OCI-M2 (cell line): Measurements from ENCODE around the gene TULP4.
"Not testable (repeated sequence)": the region's sequence is repeated elsewhere in the genome, so short reads cannot be mapped to it uniquely, and the experiment has no call there.

ENCODE experiments used
- DNase-seq: peaks from one replicate; lab custom pipeline; 2025; ENCODE audit not compliant: unreplicated experiment; lab: John Stamatoyannopoulos, UW

Gene TULP4

GRCh38 chr6:158464483-158464882 lies 152.2 kb downstream of the TULP4 start:
- DNase-seq, result no peak

GRCh38 chr6:158465257-158465656 lies 153.0 kb downstream of the TULP4 start:
- DNase-seq, result no peak

GRCh38 chr6:158465747-158466146 lies 153.5 kb downstream of the TULP4 start:
- no peak for DNase-seq

DNA sequence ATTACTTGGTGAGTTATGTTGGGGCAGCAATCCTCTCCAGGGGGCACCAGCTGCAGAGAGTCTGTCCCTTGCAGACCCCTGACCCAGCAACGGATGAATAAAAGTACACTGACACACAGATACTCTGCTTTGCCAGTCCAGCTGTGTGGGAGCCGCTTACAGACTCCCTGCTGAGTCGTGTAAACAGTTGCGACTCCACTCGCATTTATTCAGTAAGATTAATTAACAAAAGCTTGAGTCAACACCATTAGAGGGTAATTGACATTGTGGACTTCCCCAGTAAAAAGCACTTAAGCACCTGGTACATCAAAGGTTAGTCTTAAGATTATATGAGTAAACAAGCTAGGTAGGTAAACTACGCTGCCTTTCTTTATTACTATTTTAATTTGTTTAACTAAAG lies 155.7 kb downstream of the TULP4 start:
- no peak for DNase-seq

GRCh38 chr6:158468666-158469065 lies 156.4 kb downstream of the TULP4 start:
- DNase-seq, result no peak

DNA sequence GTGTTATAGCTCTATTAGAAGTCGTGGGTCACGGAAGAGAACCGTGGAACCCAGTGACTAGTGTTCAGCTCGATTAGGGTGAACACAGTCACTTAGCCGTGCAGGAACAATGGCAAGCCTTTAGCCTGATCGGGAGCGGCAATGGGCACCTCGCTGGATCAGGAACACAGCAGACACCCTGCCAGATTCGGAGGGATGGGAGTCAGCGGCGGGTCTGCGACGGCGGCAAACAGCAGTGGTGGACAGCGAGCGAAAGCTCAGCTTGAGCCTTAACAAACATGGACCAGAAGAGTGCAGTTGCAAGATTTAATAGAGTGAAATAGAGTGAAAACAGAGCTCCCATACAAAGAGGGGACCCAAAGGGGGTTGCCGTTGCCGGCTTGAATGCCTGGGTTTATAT lies 157.8 kb downstream of the TULP4 start:
- not testable (repeated sequence) for DNase-seq

DNA sequence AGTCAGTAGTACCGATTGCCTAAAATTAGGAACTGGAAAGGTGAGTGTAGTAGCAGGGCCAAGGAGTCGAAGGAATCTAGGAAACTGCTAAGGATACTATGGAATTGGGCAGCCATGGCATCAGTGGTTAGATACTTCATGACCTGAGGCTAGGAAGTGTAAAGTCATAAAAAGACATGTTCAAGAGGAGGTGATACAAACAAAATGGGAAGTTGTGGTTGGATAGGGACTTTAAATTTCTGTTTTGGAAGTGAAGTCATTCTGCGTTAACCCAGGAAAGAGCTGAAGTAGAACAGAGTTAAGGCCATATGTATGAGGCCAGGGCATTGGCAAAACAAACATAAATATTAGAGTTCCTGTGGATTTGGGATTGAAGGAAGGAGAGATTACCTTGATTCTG lies 159.1 kb downstream of the TULP4 start:
- DNase-seq, result no peak

GRCh38 chr6:158472447-158472846 lies 160.2 kb downstream of the TULP4 start:
- DNase-seq, result no peak

- no peak for DNase-seq
These were observed 162.7 kb downstream of the TULP4 start for GRCh38 chr6:158474961-158475343.

GRCh38 chr6:158475344-158476302 lies 163.4 kb downstream of the TULP4 start:
- DNase-seq, result no peak

GRCh38 chr6:158476389-158476788 lies 164.1 kb downstream of the TULP4 start:
- no peak for DNase-seq

DNA sequence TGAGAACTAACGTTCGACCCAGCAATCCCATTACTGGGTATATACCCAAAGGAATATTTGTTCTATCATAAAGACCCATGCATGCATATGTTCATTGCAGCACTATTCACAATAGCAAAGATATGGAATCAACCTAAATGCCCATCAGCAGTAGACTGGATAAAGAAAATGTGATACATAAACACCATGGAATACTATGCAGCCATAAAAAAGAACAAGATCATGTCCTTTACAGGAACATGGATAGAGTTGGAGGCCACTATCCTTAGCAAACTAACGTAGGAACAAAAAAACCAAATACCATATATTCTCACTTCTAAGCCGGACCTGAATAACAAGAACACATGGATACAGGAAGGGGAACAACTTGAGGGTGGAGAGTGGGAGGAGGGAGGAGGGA lies 165.5 kb downstream of the TULP4 start:
- not testable (repeated sequence) for DNase-seq

- no peak for DNase-seq
These were observed 168.7 kb downstream of the TULP4 start for GRCh38 chr6:158480989-158481388.

- DNase-seq, result no peak
These were observed 169.6 kb downstream of the TULP4 start for GRCh38 chr6:158481690-158482473.

GRCh38 chr6:158485431-158485830 lies 173.2 kb downstream of the TULP4 start:
- DNase-seq, result no peak

DNA sequence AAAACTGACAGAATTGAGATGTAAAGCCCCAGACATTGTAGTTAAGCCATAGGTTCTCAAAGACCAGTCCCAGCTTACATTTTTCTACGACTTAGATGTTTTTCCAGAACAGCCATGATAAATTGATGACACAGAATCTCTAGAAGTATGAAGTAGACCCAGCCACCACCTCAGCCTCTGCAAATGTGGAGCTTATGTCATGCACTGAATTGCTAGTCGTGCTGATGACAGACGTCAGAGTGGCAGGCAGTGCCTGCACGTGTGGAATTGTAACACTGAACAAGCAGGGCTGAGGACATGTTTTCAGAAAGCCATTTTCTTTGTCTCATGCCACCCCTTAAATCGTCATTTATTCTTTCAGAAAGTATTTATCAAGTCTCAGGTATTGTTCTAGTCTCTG lies 175.2 kb downstream of the TULP4 start:
- no peak for DNase-seq

- DNase-seq, result no peak
These were observed 175.8 kb downstream of the TULP4 start for GRCh38 chr6:158488065-158488464.

GRCh38 chr6:158489441-158489840 lies 177.2 kb downstream of the TULP4 start:
- no peak for DNase-seq

DNA sequence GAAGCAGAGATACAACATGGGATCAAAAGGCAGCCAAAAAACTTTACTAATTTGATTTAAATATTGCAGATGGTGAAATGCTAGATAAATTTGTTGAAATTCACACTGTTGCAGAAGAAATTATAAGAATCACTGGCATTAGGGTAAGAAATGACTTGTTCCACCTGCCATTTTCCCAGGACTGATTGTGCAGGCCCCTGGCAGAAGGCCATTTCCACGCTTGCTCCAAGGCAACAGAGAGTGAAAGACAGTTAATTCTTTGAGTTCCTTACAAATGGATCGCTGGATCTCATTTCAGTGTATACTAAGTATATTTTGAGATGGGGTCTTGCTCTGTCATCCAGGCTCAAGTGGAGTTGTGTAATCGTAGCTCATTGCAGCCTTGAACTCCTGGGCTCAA lies 180.6 kb downstream of the TULP4 start:
- no peak for DNase-seq

DNA sequence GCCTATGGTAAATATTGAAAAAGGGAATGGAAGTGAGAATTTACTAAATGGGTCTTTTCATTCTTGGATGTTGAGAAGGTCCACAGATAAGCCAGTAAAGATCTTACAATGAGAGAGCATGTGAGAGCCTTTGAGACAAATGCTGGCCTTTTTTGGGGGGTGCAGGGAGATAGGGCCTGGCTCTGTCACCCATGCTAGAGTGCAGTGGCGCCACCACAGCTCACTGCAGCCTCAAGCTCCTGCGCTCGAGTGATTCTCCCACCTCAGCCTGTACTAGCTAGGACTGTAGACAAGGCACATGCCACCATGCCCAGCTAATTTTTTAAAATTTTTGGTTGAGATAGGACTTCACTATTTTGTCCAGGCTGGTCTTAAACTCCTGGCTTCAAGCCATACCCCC lies 184.4 kb downstream of the TULP4 start:
- DNase-seq, result no peak

GRCh38 chr6:158497620-158498019 lies 185.4 kb downstream of the TULP4 start:
- no peak for DNase-seq

DNA sequence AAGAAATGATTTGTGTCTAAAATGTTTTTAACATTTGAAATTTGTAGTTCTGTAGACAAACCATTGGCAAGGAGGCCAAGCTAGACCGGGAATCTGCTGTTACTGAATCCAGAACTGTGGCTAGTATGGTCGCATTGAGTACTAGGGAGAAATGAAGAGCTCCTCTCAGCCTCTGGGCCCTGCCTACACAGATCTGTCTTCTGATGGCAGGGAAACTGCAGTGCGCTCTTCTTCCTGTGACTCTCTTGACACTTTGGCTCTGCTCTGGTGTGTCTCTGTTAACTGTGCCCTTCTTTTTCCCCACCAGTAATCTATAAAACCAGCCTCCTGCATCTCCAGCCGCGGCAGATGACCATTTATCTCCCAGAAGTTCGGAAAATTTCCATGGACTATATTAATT lies 186.1 kb downstream of the TULP4 start:
- no peak for DNase-seq
